ENCODE measurements around the gene NME3.

The NME3 gene

GRCh38 chr16:1768767-1769401 lies 2.5 kb downstream of the NME3 start:
- no peak for DNase-seq (ENCODE audit: low spot score)

GRCh38 chr16:1768061-1768766 lies 3.1 kb downstream of the NME3 start:
- no peak for DNase-seq (ENCODE audit: low spot score)

GRCh38 chr16:1767116-1767994 lies 4.0 kb downstream of the NME3 start:
- DNase-seq (ENCODE audit: low spot score), result no peak

- DNase-seq (ENCODE audit: low spot score), result no peak
Measured at GRCh38 chr16:1766701-1767100, 4.6 kb downstream of the NME3 start.

GRCh38 chr16:1766231-1766630 lies 5.1 kb downstream of the NME3 start:
- no peak for DNase-seq (ENCODE audit: low spot score)

- DNase-seq (ENCODE audit: low spot score), result no peak
Measured at GRCh38 chr16:1765826-1766225, 5.5 kb downstream of the NME3 start.

- no peak for DNase-seq (ENCODE audit: low spot score)
Measured at GRCh38 chr16:1764971-1765370, 6.4 kb downstream of the NME3 start.

- DNase-seq (ENCODE audit: low spot score), result no peak
Measured at GRCh38 chr16:1763521-1764511, 7.5 kb downstream of the NME3 start.

- DNase-seq (ENCODE audit: low spot score), result no peak
Measured at GRCh38 chr16:1762879-1763520, 8.3 kb downstream of the NME3 start.

- DNase-seq (ENCODE audit: low spot score), result no peak
Measured at GRCh38 chr16:1762196-1762878, 9.0 kb downstream of the NME3 start.

- DNase-seq (ENCODE audit: low spot score), result no peak
Measured at GRCh38 chr16:1761751-1762150, 9.6 kb downstream of the NME3 start.

GRCh38 chr16:1760911-1761310 lies 10.4 kb downstream of the NME3 start:
- no peak for DNase-seq (ENCODE audit: low spot score)

- no peak for DNase-seq (ENCODE audit: low spot score)
Measured at GRCh38 chr16:1759511-1759910, 11.8 kb downstream of the NME3 start.

- DNase-seq (ENCODE audit: low spot score), result no peak
Measured at GRCh38 chr16:1758923-1759322, 12.4 kb downstream of the NME3 start.

GRCh38 chr16:1757714-1758461 lies 13.5 kb downstream of the NME3 start:
- no peak for DNase-seq (ENCODE audit: low spot score)

- DNase-seq (ENCODE audit: low spot score), result no peak
Measured at GRCh38 chr16:1754204-1754603, 17.1 kb downstream of the NME3 start.

- DNase-seq (ENCODE audit: low spot score), result no peak
Measured at GRCh38 chr16:1752853-1753252, 18.5 kb downstream of the NME3 start.

- no peak for DNase-seq (ENCODE audit: low spot score)
Measured at GRCh38 chr16:1751946-1752345, 19.4 kb downstream of the NME3 start.

GRCh38 chr16:1749152-1750117 lies 21.9 kb downstream of the NME3 start:
- DNase-seq (ENCODE audit: low spot score), result no peak
